ENCODE data around the gene PSMB9.

The PSMB9 gene

GRCh38 chr6:32888576-32888975 is 34.6 kb downstream of the PSMB9 start:
- no peak overlapping the region for H3K4me3 ChIP-seq (ENCODE audit: low read length)
- no peak for TF ChIP-seq ZNF274 (IDR thresholded peaks at IDR 0.05; ENCODE audit: low read depth, low read length)

GRCh38 chr6:32889533-32889932 is 35.5 kb downstream of the PSMB9 start:
- H3K4me3 ChIP-seq (ENCODE audit: low read length) = no peak overlapping the region
- TF ChIP-seq ZNF274 (IDR thresholded peaks at IDR 0.05; ENCODE audit: low read depth, low read length) = no peak

- TF ChIP-seq ZNF274 (IDR thresholded peaks at IDR 0.05; ENCODE audit: low read depth, low read length) = no peak
- H3K4me3 ChIP-seq (ENCODE audit: low read length) = no peak overlapping the region
Observed at GRCh38 chr6:32890831-32891230, 36.8 kb downstream of the PSMB9 start.

GRCh38 chr6:32894085-32895005 is 40.4 kb downstream of the PSMB9 start:
- TF ChIP-seq ZNF274 (IDR thresholded peaks at IDR 0.05; ENCODE audit: low read depth, low read length) = no peak
- H3K4me3 ChIP-seq (ENCODE audit: low read length) = peak overlapping the region; percentile 77

GRCh38 chr6:32895006-32895345 is 41.0 kb downstream of the PSMB9 start:
- no peak for TF ChIP-seq ZNF274 (IDR thresholded peaks at IDR 0.05; ENCODE audit: low read depth, low read length)
- peak overlapping the region; percentile 77 for H3K4me3 ChIP-seq (ENCODE audit: low read length)

GRCh38 chr6:32903952-32904351 is 50.0 kb downstream of the PSMB9 start:
- H3K4me3 ChIP-seq (ENCODE audit: low read length) = no peak overlapping the region
- TF ChIP-seq ZNF274 (IDR thresholded peaks at IDR 0.05; ENCODE audit: low read depth, low read length) = no peak

- no peak overlapping the region for H3K4me3 ChIP-seq (ENCODE audit: low read length)
- no peak for TF ChIP-seq ZNF274 (IDR thresholded peaks at IDR 0.05; ENCODE audit: low read depth, low read length)
Observed at GRCh38 chr6:32905078-32905477, 51.1 kb downstream of the PSMB9 start.

GRCh38 chr6:32906539-32906938 is 52.5 kb downstream of the PSMB9 start:
- TF ChIP-seq ZNF274 (IDR thresholded peaks at IDR 0.05; ENCODE audit: low read depth, low read length) = no peak
- H3K4me3 ChIP-seq (ENCODE audit: low read length) = no peak overlapping the region

- no peak overlapping the region for H3K4me3 ChIP-seq (ENCODE audit: low read length)
- TF ChIP-seq ZNF274 (IDR thresholded peaks at IDR 0.05; ENCODE audit: low read depth, low read length) = no peak
Observed at GRCh38 chr6:32908897-32909296, 54.9 kb downstream of the PSMB9 start.
